HEK293T (cell line): ENCODE results near the gene RYR3.

ENCODE experiments used
- BHLHE40 ChIP-seq: fragments of 450-650 bp; IDR thresholded peaks from 2 replicates; pipeline ENCODE4 v1.6.1; 2016; ENCODE audit warnings: mild to moderate bottlenecking, moderate library complexity, borderline replicate concordance
- FOXK2 ChIP-seq: fragments of 450-650 bp; IDR thresholded peaks from 2 replicates; pipeline ENCODE4 v1.6.1; 2016; ENCODE audit warnings: mild to moderate bottlenecking
- HDGF ChIP-seq: fragments of 450-650 bp; IDR thresholded peaks from 2 replicates; pipeline ENCODE4 v1.6.1; 2017; ENCODE audit warnings: antibody characterized with exemption, borderline replicate concordance

DNA sequence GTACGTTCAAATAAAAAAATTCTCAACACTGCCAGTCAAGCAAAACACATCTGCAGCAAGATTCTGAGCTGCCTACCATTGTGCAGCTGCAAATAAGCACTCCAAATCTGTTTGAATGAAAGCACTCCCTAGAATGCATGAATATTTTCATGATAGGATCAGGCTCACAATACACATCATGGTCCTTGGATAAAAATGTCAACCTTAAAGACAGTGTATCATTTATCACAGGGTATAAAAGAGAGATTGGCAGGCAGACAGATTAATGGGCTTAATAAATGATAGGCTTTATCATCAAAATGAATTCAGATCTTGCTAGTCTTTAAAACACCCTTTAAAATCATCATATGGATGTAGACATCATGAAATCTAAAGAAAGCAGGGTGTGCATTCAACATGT is 9.2 kb downstream of the RYR3 start:
- no peak for TF ChIP-seq BHLHE40
- no peak for TF ChIP-seq HDGF
- no peak for TF ChIP-seq FOXK2
